Gastroesophageal sphincter (tissue), 4 donors: ENCODE data around the gene ZNF613. TPM values are rescaled to one million over a fixed set of nuclear protein-coding genes. Genes with fewer than 3 reads are reported as not detected.
"Not testable (repeated sequence)": the region's sequence is repeated elsewhere in the genome, so short reads cannot be mapped to it uniquely, and the experiment has no call there.

Experiments
- ATAC-seq: fragments of 150-250 bp; one replicate; pipeline ENCODE4 v1.9.1; 2016; ENCODE audit warnings: mild to moderate bottlenecking, moderate library complexity
- H3K27ac ChIP-seq, 4 donors: fragments of 200-600 bp; sonication (generic) in 3 of 4; 1 replicate in 3 of 4; 2 replicates in 1 of 4; pipeline ENCODE4 v1.5.1; 2016 to 2019
- H3K27me3 ChIP-seq: fragments of 200-600 bp; sonication (generic); one replicate; pipeline ENCODE4 v1.5.1; 2019
- H3K36me3 ChIP-seq, 2 donors: fragments of 200-600 bp; sonication (generic); one replicate each; pipeline ENCODE4 v1.5.1; 2019; ENCODE audit warnings: control low read depth in 1 of 2
- H3K4me1 ChIP-seq, 3 donors: fragments of 200-600 bp; sonication (generic); 1 replicate in 2 of 3; 2 replicates in 1 of 3; pipeline ENCODE4 v1.5.1; 2016 to 2019; ENCODE audit warnings: control low read depth in 2 of 3
- H3K4me3 ChIP-seq, 2 donors: fragments of 200-600 bp; sonication (generic); one replicate each; pipeline ENCODE4 v1.5.1; 2019; ENCODE audit warnings: mild to moderate bottlenecking in 1 of 2, moderate library complexity in 1 of 2
- H3K9me3 ChIP-seq, 3 donors: fragments of 200-600 bp; sonication (generic); one replicate each; pipeline ENCODE4 v1.5.1; 2017 to 2019; ENCODE audit warnings: control low read depth in 2 of 3
- EP300 ChIP-seq: sonication (generic); formaldehyde crosslinking; IDR thresholded peaks from one replicate; pipeline ENCODE4 v1.6.1; 2017; ENCODE audit warnings: antibody characterized with exemption, mild to moderate bottlenecking
- POLR2A ChIP-seq, 2 donors: fragments of 450-650 bp; IDR thresholded peaks; one replicate each; pipeline ENCODE4 v1.6.1; 2017; ENCODE audit warnings: antibody characterized with exemption in 2 of 2, mild to moderate bottlenecking in 2 of 2, moderate library complexity in 1 of 2
- POLR2AphosphoS5 ChIP-seq: sonication (generic); formaldehyde crosslinking; IDR thresholded peaks from one replicate; pipeline ENCODE4 v1.6.1; 2017; ENCODE audit warnings: antibody characterized with exemption
- WGBS, 2 donors: methylation state at CpG; one replicate each; pipeline ENCODE4 v1.1.5; 2018; ENCODE audit warnings: low coverage in 1 of 2; 5-methylcytosine and 5-hydroxymethylcytosine counted together
- total RNA-seq, 4 donors: library from RNA; depleted of rRNA; stranded (reverse); fragments of >200 nt; gene quantifications; one replicate each; pipeline ENCODE4 v1.1.0, GENCODE V29; 2016
- TF ChIP-seq, protein P1 (sequence below), 4 experiments: fragments of 200-600 bp in 2 of 4; fragments of 450-650 bp in 2 of 4; sonication (generic) in 1 of 4; IDR thresholded peaks; one replicate each; pipeline ENCODE4 v1.5.1; 2017 to 2019; ENCODE audit warnings: antibody characterized with exemption in 4 of 4, mild to moderate bottlenecking in 2 of 4, moderate library complexity in 2 of 4

The ZNF613 gene
- total RNA-seq, 4 donors from 2014 or later = 4.6 to 7.7 (median 5.7) TPM

- H3K9me3 ChIP-seq = peaks cover 0 to 41% (median 0%) of the 10 kb centered on the region in 3 donors
- H3K27ac ChIP-seq = no peak overlapping the region
- no peak for ATAC-seq
- H3K36me3 ChIP-seq = peaks cover 5 to 74% of the 10 kb centered on the region in 2 donors
- no peak for TF ChIP-seq EP300
- TF ChIP-seq POLR2A (IDR thresholded peaks at IDR 0.05) = no peak
- TF ChIP-seq, protein P1, sequence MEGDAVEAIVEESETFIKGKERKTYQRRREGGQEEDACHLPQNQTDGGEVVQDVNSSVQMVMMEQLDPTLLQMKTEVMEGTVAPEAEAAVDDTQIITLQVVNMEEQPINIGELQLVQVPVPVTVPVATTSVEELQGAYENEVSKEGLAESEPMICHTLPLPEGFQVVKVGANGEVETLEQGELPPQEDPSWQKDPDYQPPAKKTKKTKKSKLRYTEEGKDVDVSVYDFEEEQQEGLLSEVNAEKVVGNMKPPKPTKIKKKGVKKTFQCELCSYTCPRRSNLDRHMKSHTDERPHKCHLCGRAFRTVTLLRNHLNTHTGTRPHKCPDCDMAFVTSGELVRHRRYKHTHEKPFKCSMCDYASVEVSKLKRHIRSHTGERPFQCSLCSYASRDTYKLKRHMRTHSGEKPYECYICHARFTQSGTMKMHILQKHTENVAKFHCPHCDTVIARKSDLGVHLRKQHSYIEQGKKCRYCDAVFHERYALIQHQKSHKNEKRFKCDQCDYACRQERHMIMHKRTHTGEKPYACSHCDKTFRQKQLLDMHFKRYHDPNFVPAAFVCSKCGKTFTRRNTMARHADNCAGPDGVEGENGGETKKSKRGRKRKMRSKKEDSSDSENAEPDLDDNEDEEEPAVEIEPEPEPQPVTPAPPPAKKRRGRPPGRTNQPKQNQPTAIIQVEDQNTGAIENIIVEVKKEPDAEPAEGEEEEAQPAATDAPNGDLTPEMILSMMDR (IDR thresholded peaks at IDR 0.05) = no peak
- no peak for TF ChIP-seq POLR2AphosphoS5
- H3K4me1 ChIP-seq = peaks cover 0 to 15% (median 9%) of the 10 kb centered on the region in 3 donors
- WGBS, 2 donors = 85 to 97% methylated on average over 7 to 8 of the region's 8 CpGs
- no peaks in the 10 kb centered on the region for H3K27me3 ChIP-seq
- H3K4me3 ChIP-seq = no peak overlapping the region
These were observed 4.6 kb downstream of the ZNF613 start for GRCh38 chr19:51931921-51932320.

DNA sequence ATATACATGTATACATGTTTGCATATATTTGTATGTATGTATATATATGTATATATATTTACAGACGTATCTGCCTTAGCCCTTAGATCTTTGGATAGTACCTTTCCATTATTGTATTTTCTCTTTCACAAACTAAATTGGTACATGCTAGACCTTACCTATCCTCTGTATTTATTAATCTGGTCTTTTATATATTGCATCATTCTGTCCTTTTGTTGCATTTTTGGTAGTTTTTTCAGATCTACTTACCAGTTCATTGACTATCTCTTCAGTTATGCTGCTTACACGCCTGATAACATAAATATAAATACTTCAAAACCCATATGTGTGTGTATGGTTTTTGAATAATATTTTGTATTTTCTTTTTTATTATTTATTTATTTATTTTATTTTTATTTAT lies 11.7 kb downstream of the ZNF613 start:
- no peak overlapping the region for H3K4me3 ChIP-seq
- no peaks in the 10 kb centered on the region for H3K4me1 ChIP-seq
- WGBS, 2 donors = 97 to 100% methylated on average over 2 of the region's 2 CpGs
- no peak for TF ChIP-seq EP300
- TF ChIP-seq, protein P1 (IDR thresholded peaks at IDR 0.05) = no peak
- no peak for TF ChIP-seq POLR2A (IDR thresholded peaks at IDR 0.05)
- TF ChIP-seq POLR2AphosphoS5 = no peak
- ATAC-seq = no peak
- H3K36me3 ChIP-seq = peaks cover 43 to 100% of the 10 kb centered on the region in 2 donors
- no peak overlapping the region for H3K27ac ChIP-seq
- H3K27me3 ChIP-seq = no peaks in the 10 kb centered on the region
- H3K9me3 ChIP-seq = peaks cover under 1 to 96% (median 6%) of the 10 kb centered on the region in 3 donors

- TF ChIP-seq, protein P1 (IDR thresholded peaks at IDR 0.05) = no peak
- TF ChIP-seq POLR2AphosphoS5 (no peak), EP300 (no peak), POLR2A (IDR thresholded peaks at IDR 0.05) (no peak)
- WGBS, 2 donors = 98% methylated on average over 6 to 7 of the region's 7 CpGs
These were observed 17.7 kb downstream of the ZNF613 start for GRCh38 chr19:51944798-51945552.

GRCh38 chr19:51946602-51947001 lies 19.3 kb downstream of the ZNF613 start:
- TF ChIP-seq POLR2A (IDR thresholded peaks at IDR 0.05) (no peak), EP300 (no peak), POLR2AphosphoS5 (no peak)
- TF ChIP-seq, protein P1 (IDR thresholded peaks at IDR 0.05) = no peak
- Histone ChIP-seq H3K36me3 (peaks cover 33 to 42% of the 10 kb centered on the region in 2 donors), H3K4me1 (no peaks in the 10 kb centered on the region), H3K4me3 (no peak overlapping the region), H3K9me3 (peaks cover 11 to 100% (median 19%) of the 10 kb centered on the region in 3 donors), H3K27me3 (no peaks in the 10 kb centered on the region), H3K27ac (no peak overlapping the region)
- ATAC-seq = no peak
- WGBS, 2 donors = 95 to 100% methylated on average over 1 of the region's 1 CpG

More at GRCh38 chr19:51944798-51945552, 17.7 kb downstream of the ZNF613 start:
- H3K4me1 ChIP-seq = no peaks in the 10 kb centered on the region
- peaks cover 46 to 58% of the 10 kb centered on the region in 2 donors for H3K36me3 ChIP-seq
- peaks cover 11 to 100% (median 21%) of the 10 kb centered on the region in 3 donors for H3K9me3 ChIP-seq
- H3K27me3 ChIP-seq = no peaks in the 10 kb centered on the region
- ATAC-seq = no peak
- H3K4me3 ChIP-seq = no peak overlapping the region
- no peak overlapping the region for H3K27ac ChIP-seq

DNA sequence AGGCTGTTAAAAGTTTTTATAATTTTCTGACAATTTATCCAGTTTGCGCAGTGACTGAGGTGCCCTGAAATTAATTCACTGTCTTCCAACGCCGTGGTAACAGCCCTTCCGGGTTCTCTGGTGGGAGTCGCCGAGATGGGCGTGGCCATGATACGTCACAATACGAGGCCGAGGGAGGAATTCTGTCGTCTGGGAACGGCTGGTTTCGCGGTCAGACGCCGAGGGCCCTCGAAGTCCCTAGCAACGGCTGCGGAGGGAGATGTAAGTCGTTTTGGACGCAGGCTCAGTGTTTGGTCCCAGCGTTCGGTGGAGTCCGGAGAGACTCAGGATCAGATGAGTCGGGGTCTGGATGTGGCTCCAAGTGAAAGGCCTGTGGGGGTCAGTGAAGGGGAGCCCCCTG lies 21.7 kb downstream of the ZNF613 start:
- TF ChIP-seq POLR2A (IDR thresholded peaks at IDR 0.05) = no peak
- TF ChIP-seq POLR2AphosphoS5 = no peak
- TF ChIP-seq EP300 = no peak
- TF ChIP-seq, protein P1 (IDR thresholded peaks at IDR 0.05) = no peak
- H3K4me3 ChIP-seq = peak overlapping the region in 1 of 2 donors; percentile 46
- H3K27ac ChIP-seq = peak overlapping the region in 1 of 4 donors; percentile 38
- peaks cover 11 to 18% of the 10 kb centered on the region in 2 donors for H3K36me3 ChIP-seq
- peaks cover 10 to 90% (median 17%) of the 10 kb centered on the region in 3 donors for H3K9me3 ChIP-seq
- H3K4me1 ChIP-seq = no peaks in the 10 kb centered on the region
- WGBS, 2 donors = 30% methylated on average over 9 of the region's 25 CpGs; no CpG with 5 or more reads in 1 of the 2 donors
- ATAC-seq = no peak
- no peaks in the 10 kb centered on the region for H3K27me3 ChIP-seq

GRCh38 chr19:51957846-51958245 lies 30.6 kb downstream of the ZNF613 start:
- not testable (repeated sequence) for H3K4me3 ChIP-seq, H3K27me3 ChIP-seq, ATAC-seq, H3K4me1 ChIP-seq, H3K27ac ChIP-seq
- Histone ChIP-seq H3K9me3 (peaks cover 0 to 61% (median 0%) of the 10 kb centered on the region in 3 donors), H3K36me3 (peaks cover 0 to 16% of the 10 kb centered on the region in 2 donors)
- WGBS, 2 donors = 86 to 90% methylated on average over 2 to 3 of the region's 4 CpGs
